NCI-H2227 (cell line): ENCODE measurements around the gene FOXL2NB.

Source experiments
- DNase-seq: peaks from one replicate; lab custom pipeline; 2025; ENCODE audit not compliant: unreplicated experiment; lab: John Stamatoyannopoulos, UW

The FOXL2NB gene

GRCh38 chr3:138928727-138929372 is 18.2 kb upstream of the FOXL2NB start:
- DNase-seq, result no peak

DNA sequence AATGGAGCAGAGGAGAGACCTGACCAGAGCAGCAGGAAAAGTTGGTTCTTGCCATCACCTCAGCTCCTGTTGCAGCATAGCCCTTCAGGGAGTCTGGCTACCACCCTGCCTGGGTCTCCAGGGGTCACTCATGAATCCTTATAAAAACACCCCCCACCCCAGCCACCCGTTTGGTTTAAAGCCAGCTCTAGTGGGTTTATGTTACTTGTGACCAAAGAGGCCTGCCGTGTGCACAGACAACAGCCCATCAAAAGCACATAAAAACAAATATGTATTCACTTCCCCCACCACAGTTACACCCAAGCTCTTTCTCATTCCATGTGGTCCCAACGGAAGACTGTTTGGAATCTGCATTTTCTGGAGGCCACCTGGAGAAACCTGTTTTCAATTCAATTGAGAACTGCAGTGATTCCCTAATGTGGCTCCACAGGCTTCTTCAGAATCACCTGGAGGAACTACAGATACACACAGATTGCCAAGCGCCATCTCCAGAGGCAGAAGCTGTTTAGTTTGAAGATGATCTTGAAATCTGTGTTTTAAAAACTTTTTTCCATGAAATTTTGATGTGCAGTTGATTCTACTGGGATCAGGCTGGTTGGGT is 13.8 kb upstream of the FOXL2NB start:
- no peak for DNase-seq

DNA sequence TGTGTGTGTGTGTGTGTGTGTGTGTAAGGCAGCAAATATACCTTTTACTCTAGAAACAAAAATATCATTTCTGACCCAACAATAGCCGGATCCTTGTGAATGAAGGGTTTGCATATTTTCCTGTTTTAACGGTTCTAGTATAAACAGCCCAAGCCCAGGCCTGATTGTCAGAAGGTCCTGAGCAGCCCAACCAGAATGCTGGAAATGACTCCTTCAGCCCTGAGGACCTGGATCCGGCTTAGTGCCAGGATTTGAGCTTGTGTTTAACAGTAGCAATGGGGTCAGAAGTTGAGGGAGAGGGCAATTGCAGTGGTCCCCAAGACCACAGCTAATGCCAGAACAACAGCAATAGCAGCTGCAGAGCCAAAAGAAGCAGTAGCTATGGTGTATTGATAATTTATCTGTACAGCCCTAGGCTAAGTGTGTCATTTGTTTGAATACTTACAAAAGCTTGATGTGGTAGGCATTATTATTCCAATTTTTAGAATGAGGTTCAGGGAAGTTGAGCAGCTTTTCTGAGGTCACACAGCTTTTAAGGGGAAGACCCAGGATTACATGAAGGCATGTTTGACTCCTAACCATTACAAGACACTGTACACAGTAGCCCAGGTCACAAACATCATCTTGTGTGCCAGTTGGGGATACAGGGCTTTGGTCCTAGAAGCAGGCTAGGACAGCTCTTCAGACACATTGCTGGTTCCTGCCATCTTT is 12.9 kb upstream of the FOXL2NB start:
- no peak for DNase-seq

DNA sequence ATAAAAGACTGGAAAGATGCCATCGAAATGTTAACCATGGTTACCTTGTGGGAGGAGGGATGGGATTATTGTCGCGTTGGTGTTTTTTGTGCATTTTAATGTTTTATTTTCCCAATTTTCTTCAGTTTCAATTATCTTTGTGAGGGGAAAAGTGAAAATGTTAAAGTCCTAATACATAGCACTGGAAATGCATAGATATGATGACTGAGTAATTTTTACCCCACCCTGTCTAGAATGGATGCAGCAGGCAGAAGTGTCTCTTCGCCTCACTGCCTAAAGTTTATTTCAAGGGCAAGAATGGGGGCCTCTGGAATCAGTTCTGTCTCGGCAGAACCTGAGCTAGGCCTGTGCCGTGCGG is 11.5 kb upstream of the FOXL2NB start:
- no peak for DNase-seq

GRCh38 chr3:138935863-138936740 is 10.9 kb upstream of the FOXL2NB start:
- DNase-seq, result peak; percentile 67

GRCh38 chr3:138936741-138937689 is 10.0 kb upstream of the FOXL2NB start:
- DNase-seq, result no peak

GRCh38 chr3:138937690-138938055 is 9.3 kb upstream of the FOXL2NB start:
- no peak for DNase-seq

- DNase-seq, result no peak
These were observed 8.8 kb upstream of the FOXL2NB start for GRCh38 chr3:138938056-138938876.

GRCh38 chr3:138938877-138939560 is 8.0 kb upstream of the FOXL2NB start:
- DNase-seq, result no peak

DNA sequence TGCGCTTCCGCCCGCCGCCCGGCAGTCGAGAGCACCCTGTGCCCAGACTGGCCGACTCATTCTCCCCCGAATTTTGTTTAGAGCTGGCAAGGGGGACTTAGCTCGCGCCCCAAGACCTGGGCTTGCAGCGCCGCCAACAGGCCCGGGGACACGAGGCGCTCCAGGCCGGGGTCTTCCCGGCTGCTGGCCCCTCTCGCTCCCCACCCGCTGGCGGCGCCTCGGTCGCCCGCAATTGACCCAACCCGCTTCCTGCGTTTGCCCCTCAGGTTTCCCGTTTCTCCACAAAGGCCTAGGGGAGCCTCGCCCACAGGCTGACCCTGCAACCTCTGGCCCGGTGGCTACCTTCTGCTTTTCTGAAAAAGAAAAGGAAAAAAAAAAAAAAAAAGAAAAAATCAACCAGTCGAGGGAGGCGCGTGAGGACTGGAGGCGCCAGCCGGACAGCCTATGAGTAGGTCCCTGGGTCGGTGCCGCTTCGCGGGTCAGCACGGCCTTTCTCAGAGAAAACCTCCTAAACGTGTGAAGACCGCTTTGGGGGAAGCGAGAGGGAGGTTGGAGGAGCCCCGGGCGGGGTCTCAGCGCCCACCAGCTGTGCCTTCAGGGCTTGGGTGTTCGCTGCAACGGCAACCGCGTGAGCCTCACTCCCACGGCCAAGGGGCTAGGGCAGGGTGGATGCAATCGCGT is 7.3 kb upstream of the FOXL2NB start:
- no peak for DNase-seq

DNA sequence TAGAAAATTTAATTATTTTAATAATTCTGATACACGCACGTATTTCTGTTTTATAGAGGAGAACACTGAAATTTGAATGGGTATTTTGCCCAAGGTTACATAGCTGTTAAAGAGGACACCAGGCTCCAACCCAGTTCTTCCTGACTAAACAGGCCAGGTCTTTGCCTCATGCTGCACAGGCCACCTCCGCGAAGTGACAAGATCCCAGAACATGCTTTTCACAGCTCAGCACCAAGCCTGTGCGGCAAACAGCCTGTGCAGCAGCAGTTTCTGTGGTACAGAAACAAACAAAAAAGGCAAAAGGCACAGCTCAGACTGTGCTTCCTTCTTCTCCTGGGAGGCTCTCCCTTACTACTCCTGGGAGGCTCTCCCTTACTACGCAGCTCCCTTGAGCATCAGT is 6.6 kb upstream of the FOXL2NB start:
- no peak for DNase-seq

DNA sequence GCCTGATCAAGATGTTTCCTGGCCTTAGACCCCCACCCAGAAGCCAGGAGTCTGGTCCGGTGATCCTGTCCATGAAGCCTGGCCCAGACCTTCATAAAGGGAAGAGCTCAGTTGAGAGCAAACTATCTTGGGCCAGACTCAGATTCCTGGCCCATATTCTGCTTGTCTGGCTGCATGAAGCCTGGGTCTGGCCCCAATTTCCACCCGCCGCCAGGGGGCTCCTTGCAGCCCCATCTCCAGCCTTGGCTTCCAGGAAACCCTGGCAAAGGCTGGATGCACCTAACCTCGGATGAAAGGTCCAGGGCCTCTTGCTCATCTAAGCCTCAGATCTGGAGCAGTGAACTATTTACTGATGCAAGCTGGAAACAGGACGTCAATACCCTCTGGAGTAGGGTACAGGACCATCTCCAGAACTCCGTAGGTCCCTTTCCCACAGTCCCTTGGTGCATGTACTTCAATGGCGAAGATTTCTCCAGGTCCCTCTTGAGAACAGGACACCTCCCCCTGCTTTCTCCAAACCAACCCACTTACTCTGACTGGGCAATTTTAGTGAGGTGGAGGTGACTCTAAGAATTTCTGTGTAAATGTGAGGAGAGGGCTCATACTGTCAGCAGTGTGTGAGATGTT is 5.6 kb upstream of the FOXL2NB start:
- peak; percentile 3 for DNase-seq

DNA sequence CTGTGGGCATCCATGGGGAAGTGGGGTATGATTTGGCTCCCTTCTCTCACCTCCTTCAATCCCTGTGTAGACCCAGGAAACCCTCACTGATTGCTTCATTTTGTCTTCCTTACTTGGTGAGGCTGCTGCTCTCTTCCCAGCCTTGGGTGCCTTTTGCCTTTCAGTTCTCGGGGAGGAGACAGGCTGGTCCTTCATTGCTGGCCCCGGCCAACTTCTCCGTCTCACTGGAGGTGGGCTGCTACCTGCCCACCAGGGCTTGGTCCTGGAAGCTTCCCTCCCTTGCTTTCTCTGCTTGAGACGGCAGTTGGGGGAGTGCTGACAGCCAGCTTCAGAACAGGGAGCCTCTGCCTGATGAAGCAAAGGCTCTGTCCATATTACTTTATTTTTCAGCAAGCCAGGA is 4.7 kb upstream of the FOXL2NB start:
- no peak for DNase-seq

DNA sequence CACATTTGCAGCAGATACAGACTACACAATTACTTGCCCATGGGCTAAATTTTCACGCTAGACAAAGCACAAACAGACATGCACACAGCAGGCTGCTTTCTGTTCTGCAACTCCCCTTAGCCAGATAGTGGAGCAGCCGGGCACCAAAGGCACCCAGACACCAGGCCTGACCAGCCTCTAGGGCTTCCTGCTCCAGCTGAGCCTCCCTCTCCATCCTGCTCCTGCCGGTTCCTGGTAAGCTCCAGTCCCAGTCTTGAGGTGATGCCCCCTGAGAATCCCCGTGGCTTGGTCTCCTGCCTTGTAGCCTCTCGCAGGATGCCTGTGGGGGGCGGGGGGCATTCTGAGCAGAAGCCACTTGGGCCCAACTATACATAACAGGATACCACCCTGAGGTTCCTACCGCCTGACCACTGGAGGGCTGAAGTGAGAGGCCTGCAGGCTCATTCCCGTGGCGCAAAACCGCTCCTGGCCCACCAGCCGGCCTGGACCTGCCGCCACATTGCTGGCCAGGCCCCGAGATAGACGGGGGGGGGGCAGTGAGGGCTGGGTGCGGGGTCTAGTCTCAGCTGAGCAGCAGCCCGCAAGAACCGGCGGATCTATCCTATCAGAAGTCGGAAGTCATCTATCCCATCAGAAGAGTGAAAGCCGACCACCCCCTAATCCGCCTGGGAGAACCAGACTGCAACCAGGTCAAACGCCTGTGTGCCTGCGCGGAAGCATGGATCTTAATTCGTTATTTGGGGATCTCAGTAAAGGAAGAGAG is 4.0 kb upstream of the FOXL2NB start:
- no peak for DNase-seq

GRCh38 chr3:138943724-138944653 is 3.0 kb upstream of the FOXL2NB start:
- DNase-seq, result peak; percentile 5

DNA sequence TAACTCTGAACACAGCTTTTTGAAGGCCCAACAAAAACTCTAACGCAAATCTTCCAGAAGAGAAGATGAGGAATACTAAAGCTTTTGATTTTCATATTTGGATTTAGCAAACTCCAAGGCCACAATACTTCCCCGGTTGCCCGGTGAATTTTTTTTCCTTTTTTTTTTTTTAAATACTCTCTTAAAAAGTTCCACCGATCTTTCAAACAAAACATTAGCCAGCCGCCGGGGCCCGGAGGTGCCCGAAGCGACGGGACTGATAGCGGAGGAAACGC is 2.4 kb upstream of the FOXL2NB start:
- no peak for DNase-seq
